HG03558 (cell line): ENCODE data around the gene PRKCE.

ENCODE experiments used
- ATAC-seq: cut with Tn5 transposase; IDR thresholded peaks from one replicate; pipeline ENCODE4 v1.9.1; 2021; ENCODE audit warnings: moderate number of reproducible peaks; ENCODE audit not compliant: unreplicated experiment; ENCODE audit errors: extremely low read depth

Gene PRKCE

GRCh38 chr2:46162329-46163097 lies 511.0 kb downstream of the PRKCE start:
- no peak for ATAC-seq

- no peak for ATAC-seq
Measured at GRCh38 chr2:46163098-46163430, 511.6 kb downstream of the PRKCE start.

- no peak for ATAC-seq
Measured at GRCh38 chr2:46163804-46164528, 512.5 kb downstream of the PRKCE start.

GRCh38 chr2:46164529-46165301 lies 513.2 kb downstream of the PRKCE start:
- no peak for ATAC-seq

GRCh38 chr2:46165916-46166315 lies 514.4 kb downstream of the PRKCE start:
- ATAC-seq = no peak

GRCh38 chr2:46167406-46167805 lies 515.9 kb downstream of the PRKCE start:
- ATAC-seq = no peak

GRCh38 chr2:46167924-46168323 lies 516.4 kb downstream of the PRKCE start:
- ATAC-seq = no peak

GRCh38 chr2:46169467-46169866 lies 518.0 kb downstream of the PRKCE start:
- no peak for ATAC-seq

- ATAC-seq = no peak
Measured at GRCh38 chr2:46170026-46170425, 518.6 kb downstream of the PRKCE start.

GRCh38 chr2:46170611-46171350 lies 519.3 kb downstream of the PRKCE start:
- no peak for ATAC-seq

- no peak for ATAC-seq
Measured at GRCh38 chr2:46171411-46171953, 520.0 kb downstream of the PRKCE start.

GRCh38 chr2:46171996-46172546 lies 520.6 kb downstream of the PRKCE start:
- no peak for ATAC-seq

GRCh38 chr2:46173030-46173429 lies 521.6 kb downstream of the PRKCE start:
- ATAC-seq = no peak

GRCh38 chr2:46173636-46174250 lies 522.3 kb downstream of the PRKCE start:
- ATAC-seq = no peak

GRCh38 chr2:46174345-46175170 lies 523.1 kb downstream of the PRKCE start:
- ATAC-seq = no peak

- ATAC-seq = no peak
Measured at GRCh38 chr2:46175419-46175818, 523.9 kb downstream of the PRKCE start.

- ATAC-seq = no peak
Measured at GRCh38 chr2:46177461-46178089, 526.1 kb downstream of the PRKCE start.

GRCh38 chr2:46179037-46179621 lies 527.7 kb downstream of the PRKCE start:
- no peak for ATAC-seq
